Lower lobe of right lung (tissue), 2 donors: ENCODE data around the gene TMC1. TPM values are rescaled to one million over a fixed set of nuclear protein-coding genes. Genes with fewer than 3 reads are reported as not detected.

ENCODE experiments used
- ATAC-seq, 2 donors: fragments of 200-7000 bp; cut with Tn5 transposase; one replicate each; pipeline ENCODE4 v1.9.1; 2020 to 2022; ENCODE audit warnings: mild to moderate bottlenecking in 2 of 2, moderate library complexity in 2 of 2
- DNase-seq: peaks from one replicate; pipeline ENCODE4 v3.0.0-alpha.2; 2020
- H3K27ac ChIP-seq: fragments of 200-600 bp; one replicate; pipeline ENCODE4 v1.8.0; 2022
- H3K27me3 ChIP-seq: fragments of 200-600 bp; one replicate; pipeline ENCODE4 v1.8.0; 2022; ENCODE audit warnings: low read depth
- H3K36me3 ChIP-seq: fragments of 200-600 bp; one replicate; pipeline ENCODE4 v1.8.0; 2022; ENCODE audit warnings: mild to moderate bottlenecking
- H3K4me1 ChIP-seq: fragments of 200-600 bp; one replicate; pipeline ENCODE4 v1.8.0; 2022
- H3K4me3 ChIP-seq: fragments of 200-600 bp; one replicate; pipeline ENCODE4 v1.8.0; 2022; ENCODE audit warnings: mild to moderate bottlenecking
- H3K9me3 ChIP-seq: fragments of 200-600 bp; one replicate; pipeline ENCODE4 v1.8.0; 2022
- CTCF ChIP-seq: fragments of 200-600 bp; IDR thresholded peaks from one replicate; pipeline ENCODE4 v1.8.0; 2022; ENCODE audit warnings: antibody characterized with exemption, mild to moderate bottlenecking
- intact Hi-C: fragments of 100-400 bp; cut with DNase I; formaldehyde crosslinking; loops from one replicate; pipeline ENCODE4 v1.11.0; 2022
- total RNA-seq: library from RNA; stranded (reverse); fragmentation: NEBNext Ultra II Directional; extraction: Animal tissue kit (Norgen Biotek cat#: 25700); gene quantifications from one replicate; pipeline ENCODE4 v1.2.1, GENCODE V29; 2021
- donor health status: DM: no; HTN: yes; CAD: no; lungs with severe emphysema.

TMC1 gene
- total RNA-seq, 1 donor from 2014 or later = not detected

- no peak for DNase-seq
- H3K4me1 ChIP-seq = no peaks in the 10 kb centered on the region
- H3K4me3 ChIP-seq = no peak overlapping the region
These were observed 159.8 kb downstream of the TMC1 start for GRCh38 chr9:72681283-72681630.

DNA sequence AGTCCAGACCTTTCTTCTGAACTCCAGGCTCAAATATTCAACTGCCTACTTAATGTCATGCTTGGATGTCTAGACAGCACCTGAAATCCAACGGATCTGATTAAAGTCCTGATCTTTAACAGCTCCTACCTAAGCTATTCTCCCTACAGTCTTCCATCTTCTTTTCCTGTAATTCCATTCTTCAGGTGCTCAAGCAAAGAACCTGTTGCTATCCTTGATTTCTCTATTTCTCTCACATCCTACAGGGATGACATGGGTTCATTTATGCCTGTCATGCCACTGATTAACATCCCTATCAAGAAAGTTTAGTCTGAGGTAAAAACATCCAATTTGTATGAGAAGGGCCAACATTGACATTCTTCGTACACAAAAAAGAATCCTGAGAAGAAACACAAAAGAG is 163.2 kb downstream of the TMC1 start:
- no peaks in the 10 kb centered on the region for H3K4me1 ChIP-seq
- no peak for ATAC-seq

More at GRCh38 chr9:72681283-72681630, 159.8 kb downstream of the TMC1 start:
- H3K9me3 ChIP-seq = no peaks in the 10 kb centered on the region
- no peaks in the 10 kb centered on the region for H3K27me3 ChIP-seq
- H3K36me3 ChIP-seq = no peaks in the 10 kb centered on the region
- intact Hi-C loops = no loop called here
- no peak overlapping the region for H3K27ac ChIP-seq
- no peak for ATAC-seq
- no peak for TF ChIP-seq CTCF

DNA sequence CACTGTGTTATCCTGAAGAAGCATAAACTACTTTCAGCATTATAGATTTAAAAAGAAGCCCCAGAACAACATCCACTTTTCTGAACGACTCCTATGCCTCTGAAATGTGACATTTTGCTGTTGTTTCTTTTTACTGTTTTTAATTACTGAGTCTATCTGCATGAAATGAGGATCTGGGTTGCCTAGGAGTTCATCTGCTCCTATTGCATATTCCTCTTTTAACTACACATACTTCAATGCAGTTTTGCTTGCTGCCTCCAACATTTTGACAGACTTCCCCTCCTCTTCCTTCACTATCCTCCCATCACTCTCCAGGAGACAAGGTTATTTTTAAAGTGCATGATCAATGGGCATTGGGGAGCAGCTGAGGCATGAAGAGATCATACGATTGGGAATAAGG is 164.5 kb downstream of the TMC1 start:
- H3K27ac ChIP-seq = no peak overlapping the region
- ATAC-seq = no peak
- DNase-seq = no peak
- no peaks in the 10 kb centered on the region for H3K27me3 ChIP-seq
- intact Hi-C loops = no loop called here
- H3K36me3 ChIP-seq = no peaks in the 10 kb centered on the region
- no peaks in the 10 kb centered on the region for H3K4me1 ChIP-seq
- no peak for TF ChIP-seq CTCF
- no peak overlapping the region for H3K4me3 ChIP-seq
- no peaks in the 10 kb centered on the region for H3K9me3 ChIP-seq

More for the DNA sequence above, 163.2 kb downstream of the TMC1 start:
- no peak for TF ChIP-seq CTCF
- DNase-seq = no peak
- Histone ChIP-seq H3K36me3 (no peaks in the 10 kb centered on the region), H3K27ac (no peak overlapping the region), H3K4me3 (no peak overlapping the region), H3K27me3 (no peaks in the 10 kb centered on the region), H3K9me3 (no peaks in the 10 kb centered on the region)
- intact Hi-C loops = no loop called here

GRCh38 chr9:72687331-72687730 is 165.9 kb downstream of the TMC1 start:
- no peak for DNase-seq
- Histone ChIP-seq H3K9me3 (no peaks in the 10 kb centered on the region), H3K4me3 (no peak overlapping the region), H3K27me3 (no peaks in the 10 kb centered on the region), H3K27ac (no peak overlapping the region), H3K4me1 (no peaks in the 10 kb centered on the region), H3K36me3 (no peaks in the 10 kb centered on the region)
- TF ChIP-seq CTCF = no peak
- ATAC-seq = no peak
- intact Hi-C loops = no loop called here

DNA sequence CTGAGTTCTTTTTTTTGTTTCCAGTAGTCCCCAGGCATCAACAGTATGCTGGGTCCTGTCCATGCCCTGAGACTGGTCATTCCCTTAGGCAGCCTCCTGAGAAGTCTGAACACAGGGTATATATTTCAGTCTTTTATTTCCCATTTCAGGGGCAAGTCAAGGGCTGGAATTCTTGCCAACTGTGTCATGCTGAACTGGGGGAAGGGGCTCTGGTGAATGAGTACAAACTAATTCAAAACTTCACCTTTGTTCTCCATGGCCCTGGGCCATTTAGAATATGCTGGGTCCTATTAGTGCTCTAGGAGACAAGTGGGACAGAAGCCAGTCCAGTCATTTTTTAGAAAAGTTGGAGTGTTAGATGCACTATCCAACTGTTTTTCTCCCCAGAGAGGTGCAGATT is 170.3 kb downstream of the TMC1 start:
- ATAC-seq (no peak), DNase-seq (no peak)
- Histone ChIP-seq H3K4me1 (no peaks in the 10 kb centered on the region), H3K9me3 (no peaks in the 10 kb centered on the region), H3K36me3 (no peaks in the 10 kb centered on the region), H3K4me3 (no peak overlapping the region), H3K27me3 (no peaks in the 10 kb centered on the region), H3K27ac (no peak overlapping the region)
- intact Hi-C loops = no loop called here
- no peak for TF ChIP-seq CTCF

DNA sequence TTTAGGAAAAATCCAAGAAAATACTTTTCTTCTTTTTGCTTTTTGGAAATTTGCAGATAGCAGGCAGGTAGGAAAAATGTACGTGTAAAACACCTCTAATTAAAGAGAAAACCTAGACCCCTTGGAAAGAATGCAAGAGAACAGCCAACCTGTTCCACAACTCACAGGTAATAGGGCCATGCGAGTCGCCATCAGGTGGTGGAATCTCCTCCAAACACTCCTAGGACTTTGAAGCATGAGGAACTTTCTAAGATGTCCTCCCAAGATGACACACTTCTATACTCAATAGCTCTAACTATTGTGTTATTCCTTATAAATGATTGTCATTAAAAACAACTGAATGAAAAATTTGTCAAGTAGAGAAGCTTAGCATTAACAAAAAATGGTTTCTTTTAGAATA is 174.0 kb downstream of the TMC1 start:
- H3K36me3 ChIP-seq = no peaks in the 10 kb centered on the region
- no peaks in the 10 kb centered on the region for H3K4me1 ChIP-seq
- ATAC-seq = no peak
- no peaks in the 10 kb centered on the region for H3K9me3 ChIP-seq
- no peaks in the 10 kb centered on the region for H3K27me3 ChIP-seq
- H3K27ac ChIP-seq = no peak overlapping the region
- H3K4me3 ChIP-seq = no peak overlapping the region
- DNase-seq = no peak
- intact Hi-C loops = no loop called here
- TF ChIP-seq CTCF = no peak
